K562 (cell line): ENCODE results near the gene RPS2. TPM values are rescaled to one million over a fixed set of nuclear protein-coding genes. Genes with fewer than 3 reads are reported as not detected.
A peak's percentile ranks its signal among the peaks of the same experiment; 100 is the strongest.

ENCODE experiments used
- ARID2 ChIP-seq: fragments of 450-650 bp; IDR thresholded peaks from 2 replicates; pipeline ENCODE4 v1.6.1; 2017; ENCODE audit warnings: antibody characterized with exemption, mild to moderate bottlenecking
- BCLAF1 ChIP-seq, 2 experiments: fragments of 450-650 bp in 1 of 2; IDR thresholded peaks; 2 replicates each; pipeline ENCODE4 v1.6.1; 2011 to 2017; ENCODE audit warnings: low read depth in 2 of 2, antibody characterized with exemption in 1 of 2, borderline replicate concordance in 1 of 2, low read length in 1 of 2, mild to moderate bottlenecking in 1 of 2, mixed read lengths in 1 of 2; ENCODE audit not compliant: control insufficient read depth in 1 of 2
- DNMT1 ChIP-seq: fragments of 450-650 bp; IDR thresholded peaks from 2 replicates; pipeline ENCODE4 v1.6.1; 2016; ENCODE audit warnings: antibody characterized with exemption, mild to moderate bottlenecking
- HMG20A ChIP-seq: fragments of 450-650 bp; formaldehyde crosslinking; conservative IDR thresholded peaks from 2 replicates; pipeline ENCODE4 v1.4.0; 2020; ENCODE audit warnings: mild to moderate bottlenecking, mixed read lengths
- MCM2 ChIP-seq: fragments of 450-650 bp; IDR thresholded peaks from 2 replicates; pipeline ENCODE4 v1.6.1; 2017; ENCODE audit warnings: low read depth, mild to moderate bottlenecking
- MXI1 ChIP-seq: IDR thresholded peaks from 2 replicates; pipeline ENCODE4 v1.6.1; 2011; ENCODE audit warnings: low read depth, mild to moderate bottlenecking, improper control_type of control experiment, low read length
- NFE2L1 ChIP-seq: fragments of 450-650 bp; IDR thresholded peaks from 2 replicates; pipeline ENCODE4 v1.6.1; 2016; ENCODE audit warnings: missing genetic modification characterization, low read depth, mild to moderate bottlenecking, missing compliant biosample characterization, moderate library complexity, borderline replicate concordance
- NFYB ChIP-seq: IDR thresholded peaks from 2 replicates; pipeline ENCODE4 v1.6.1; 2011; ENCODE audit warnings: mild to moderate bottlenecking, moderate library complexity; ENCODE audit not compliant: insufficient read length; ENCODE audit errors: extremely low read depth
- NR0B1 ChIP-seq: fragments of 450-650 bp; IDR thresholded peaks from one replicate; pipeline ENCODE4 v1.6.1; 2018; ENCODE audit warnings: mild to moderate bottlenecking, moderate library complexity; ENCODE audit not compliant: partially characterized antibody
- PRPF4 ChIP-seq: fragments of 200-400 bp; formaldehyde crosslinking; IDR thresholded peaks from one replicate; pipeline ENCODE4 v1.6.1; 2017; ENCODE audit warnings: low read length, low read depth, mild to moderate bottlenecking; ENCODE audit not compliant: insufficient read depth, poor library complexity, severe bottlenecking
- PYGO2 ChIP-seq: fragments of 450-650 bp; IDR thresholded peaks from 2 replicates; pipeline ENCODE4 v1.6.1; 2016; ENCODE audit warnings: mild to moderate bottlenecking, missing genetic modification characterization, moderate library complexity, missing compliant biosample characterization
- RUNX1 ChIP-seq: sonication (generic); IDR thresholded peaks from 2 replicates; pipeline ENCODE4 v1.6.1; 2016; ENCODE audit warnings: antibody characterized with exemption, low read depth
- SIRT6 ChIP-seq: IDR thresholded peaks from one replicate; pipeline ENCODE4 v1.6.1; 2012; ENCODE audit warnings: low read depth, mild to moderate bottlenecking, control low read depth, inconsistent platforms, low read length, moderate library complexity
- SLC30A9 ChIP-seq: fragments of 250-450 bp; sonication (Bioruptor Pico); IDR thresholded peaks from 2 replicates; pipeline ENCODE4 v1.8.0; 2022; ENCODE audit warnings: mild to moderate bottlenecking, moderate library complexity
- TAF1 ChIP-seq: IDR thresholded peaks from 2 replicates; pipeline ENCODE4 v1.6.1; 2011; ENCODE audit warnings: mild to moderate bottlenecking, low read length, moderate library complexity; ENCODE audit not compliant: insufficient read depth, control insufficient read depth, severe bottlenecking; ENCODE audit errors: extremely low read depth
- polyA plus RNA-seq, 8 experiments: library from polyadenylated mRNA; depleted of rRNA in 4 of 8; stranded (reverse) in 5 of 8; unstranded in 3 of 8; fragments of >200 nt; fragmentation: Nextera tagmentation in 2 of 8; fragmentation: Illumina TruSeq in 1 of 8; extraction: Ambion mirVana in 2 of 8; extraction: Trizol in 1 of 8; gene quantifications; 2 replicates each; pipeline versions ENCODE4 v1.2.1 to v1.2.3, GENCODE V29; 2011 to 2014; ENCODE audit warnings: inconsistent platforms in 1 of 8, missing spikeins in 1 of 8
- total RNA-seq, 7 experiments: library from RNA; depleted of rRNA in 6 of 7; stranded (reverse); fragments of >200 nt in 6 of 7; fragmentation: Illumina TruSeq in 2 of 7; extraction: Trizol in 2 of 7; gene quantifications; 2 replicates each; pipeline versions ENCODE4 v1.2.1 to v1.2.3, GENCODE V29; 2011 to 2021; ENCODE audit warnings: low replicate concordance in 1 of 7
- TF ChIP-seq, protein P1 (sequence below), 2 experiments: IDR thresholded peaks in 1 of 2; conservative IDR thresholded peaks in 1 of 2; 2 replicates each; pipeline ENCODE4 v1.6.1; 2016; ENCODE audit warnings: low read depth in 2 of 2, mild to moderate bottlenecking in 1 of 2, missing compliant biosample characterization in 1 of 2, missing genetic modification characterization in 1 of 2, moderate library complexity in 1 of 2
- TF ChIP-seq, protein P2 (sequence below): fragments of 450-650 bp; IDR thresholded peaks from 2 replicates; pipeline ENCODE4 v1.6.1; 2017; ENCODE audit warnings: mild to moderate bottlenecking, moderate library complexity

The RPS2 gene
- total and polyA plus RNA-seq, 9 of the 15 experiments (the other 6 are each of a cell fraction or from before 2014, with no cell fraction given) = 834 to 4,794 (median 3,793) TPM

DNA sequence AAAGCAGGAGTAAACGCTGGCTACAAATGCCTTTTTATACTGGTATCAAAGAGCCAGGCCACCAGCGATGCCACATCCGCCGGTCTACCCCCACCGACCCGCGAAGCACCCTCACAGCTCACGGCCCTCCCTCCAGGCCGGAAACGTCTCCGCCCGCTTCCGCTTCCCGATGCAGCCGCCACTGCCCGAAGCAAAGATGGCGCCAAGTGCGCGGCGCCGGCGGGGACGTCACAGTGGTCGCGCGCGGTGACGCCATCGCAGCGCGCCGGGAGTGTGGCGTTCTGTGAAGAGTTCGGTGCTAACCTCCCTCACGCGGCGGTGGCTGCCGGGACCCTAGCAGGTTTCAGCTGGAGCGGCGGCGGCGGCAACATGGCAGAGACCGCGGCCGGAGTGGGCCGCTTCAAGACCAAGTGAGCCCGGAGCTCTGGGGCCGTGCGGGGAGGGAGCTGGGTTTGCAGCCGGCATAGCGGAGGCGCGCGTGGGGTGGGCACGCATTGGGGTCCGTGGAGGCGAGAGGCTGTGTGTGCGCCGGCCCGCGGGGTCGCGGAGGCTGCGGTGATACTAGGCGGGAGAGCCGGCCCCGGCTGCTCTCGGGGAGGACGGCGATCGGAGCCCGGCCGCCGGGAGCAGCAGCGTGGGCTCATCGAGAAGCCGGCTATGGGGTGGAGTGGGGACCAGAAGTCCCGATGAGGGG is 7.3 kb upstream of the RPS2 start, which contains the start of gene TBL3 (continued):
- TF ChIP-seq, protein P1, sequence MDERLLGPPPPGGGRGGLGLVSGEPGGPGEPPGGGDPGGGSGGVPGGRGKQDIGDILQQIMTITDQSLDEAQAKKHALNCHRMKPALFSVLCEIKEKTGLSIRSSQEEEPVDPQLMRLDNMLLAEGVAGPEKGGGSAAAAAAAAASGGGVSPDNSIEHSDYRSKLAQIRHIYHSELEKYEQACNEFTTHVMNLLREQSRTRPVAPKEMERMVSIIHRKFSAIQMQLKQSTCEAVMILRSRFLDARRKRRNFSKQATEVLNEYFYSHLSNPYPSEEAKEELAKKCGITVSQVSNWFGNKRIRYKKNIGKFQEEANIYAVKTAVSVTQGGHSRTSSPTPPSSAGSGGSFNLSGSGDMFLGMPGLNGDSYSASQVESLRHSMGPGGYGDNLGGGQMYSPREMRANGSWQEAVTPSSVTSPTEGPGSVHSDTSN (CRISPR knock-in tag; IDR thresholded peaks at IDR 0.05; ENCODE audit: low read depth) = no peak
- TF ChIP-seq, protein P1 (tag; conservative IDR thresholded peaks at IDR 0.05; ENCODE audit: low read depth) = no peak
- TF ChIP-seq TAF1 (peak; percentile 90), RUNX1 (peak; percentile 73; the same call in 1 of the 2 replicates), MXI1 (peak; percentile 85), SLC30A9 (CRISPR knock-in tag) (no peak), NR0B1 (no peak), NFYB (no peak), HMG20A (CRISPR knock-in tag) (no peak), DNMT1 (no peak), PRPF4 (peak; percentile 91), NFE2L1 (tag) (no peak), SIRT6 (no peak), MCM2 (no peak), BCLAF1 (IDR thresholded peaks at IDR 0.05; ENCODE audit: borderline replicate concordance in 1 of 2, control insufficient read depth in 1 of 2, low read depth in 2 of 2, low read length in 1 of 2) (no peak; a peak in 1 of 4 replicates), ARID2 (no peak), PYGO2 (no peak)
- TF ChIP-seq, protein P2, sequence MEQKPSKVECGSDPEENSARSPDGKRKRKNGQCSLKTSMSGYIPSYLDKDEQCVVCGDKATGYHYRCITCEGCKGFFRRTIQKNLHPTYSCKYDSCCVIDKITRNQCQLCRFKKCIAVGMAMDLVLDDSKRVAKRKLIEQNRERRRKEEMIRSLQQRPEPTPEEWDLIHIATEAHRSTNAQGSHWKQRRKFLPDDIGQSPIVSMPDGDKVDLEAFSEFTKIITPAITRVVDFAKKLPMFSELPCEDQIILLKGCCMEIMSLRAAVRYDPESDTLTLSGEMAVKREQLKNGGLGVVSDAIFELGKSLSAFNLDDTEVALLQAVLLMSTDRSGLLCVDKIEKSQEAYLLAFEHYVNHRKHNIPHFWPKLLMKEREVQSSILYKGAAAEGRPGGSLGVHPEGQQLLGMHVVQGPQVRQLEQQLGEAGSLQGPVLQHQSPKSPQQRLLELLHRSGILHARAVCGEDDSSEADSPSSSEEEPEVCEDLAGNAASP = no peak
